Lung microvascular endothelial cell (primary cell): ENCODE data around the gene HACD4. TPM values are rescaled to one million over a fixed set of nuclear protein-coding genes. Genes with fewer than 3 reads are reported as not detected.
"Not testable (repeated sequence)": the region's sequence is repeated elsewhere in the genome, so short reads cannot be mapped to it uniquely, and the experiment has no call there.

Experiments
- DNase-seq, 2 donors: peaks; one replicate each; pipeline versions ENCODE4 v3.0.0 to v3.0.0-alpha.2; 2010; ENCODE audit warnings: low read depth in 2 of 2
- total RNA-seq: library from RNA; depleted of rRNA; stranded (reverse); fragments of >200 nt; gene quantifications from 2 replicates; pipeline ENCODE4 v1.2.1, GENCODE V29; 2014

The HACD4 gene
- total RNA-seq, 1 donor from 2014 or later: under 0.01 TPM

- DNase-seq: not testable (repeated sequence)
These were observed 58.0 kb downstream of the HACD4 start for GRCh38 chr9:20973246-20973947.

- DNase-seq: no peak
These were observed 58.8 kb downstream of the HACD4 start for GRCh38 chr9:20972684-20973083.

GRCh38 chr9:20962536-20963225 is 68.8 kb downstream of the HACD4 start:
- DNase-seq: no peak

GRCh38 chr9:20950707-20951106 is 80.7 kb downstream of the HACD4 start:
- DNase-seq: no peak

Other genes starting within 250 kb of the HACD4 start
- gene IFNB1, start 46.3 kb upstream of the HACD4 start, total RNA-seq: not detected in 2 replicates
- gene IFNW1, start 110.2 kb upstream of the HACD4 start, total RNA-seq: not detected in 2 replicates
- gene IFNA21, start 135.0 kb upstream of the HACD4 start, total RNA-seq: not detected in 2 replicates
- gene IFNA4, start 155.9 kb upstream of the HACD4 start, total RNA-seq: not detected in 2 replicates
- not detected in 2 replicates for gene IFNA7, start 170.6 kb upstream of the HACD4 start, total RNA-seq
- gene IFNA10, start 175.5 kb upstream of the HACD4 start, total RNA-seq: not detected in 2 replicates
- gene IFNA16, start 185.7 kb upstream of the HACD4 start, total RNA-seq: not detected in 2 replicates
- gene IFNA17, start 196.6 kb upstream of the HACD4 start, total RNA-seq: not detected in 2 replicates
- gene IFNA14, start 208.4 kb upstream of the HACD4 start, total RNA-seq: not detected in 2 replicates